GM18505 (cell line): ENCODE results near the gene DYNC2I2.

Source experiments
- ATAC-seq: cut with Tn5 transposase; IDR thresholded peaks from one replicate; pipeline ENCODE4 v1.9.1; 2021; ENCODE audit not compliant: unreplicated experiment
- POLR2A ChIP-seq: IDR thresholded peaks from 4 replicates; pipeline ENCODE4 v1.6.1; 2011; ENCODE audit warnings: borderline replicate concordance; ENCODE audit not compliant: insufficient read depth, insufficient read length; ENCODE audit errors: extremely low read depth

DYNC2I2 gene

GRCh38 chr9:128635266-128636023, 21.2 kb downstream of the DYNC2I2 start:
- TF ChIP-seq POLR2A: no peak
- ATAC-seq: no peak

GRCh38 chr9:128634651-128635262, 21.9 kb downstream of the DYNC2I2 start:
- ATAC-seq: no peak
- TF ChIP-seq POLR2A: no peak

- no peak for TF ChIP-seq POLR2A
- no peak for ATAC-seq
Measured at GRCh38 chr9:128634111-128634510, 22.5 kb downstream of the DYNC2I2 start.

- ATAC-seq: no peak
- TF ChIP-seq POLR2A: no peak
Measured at GRCh38 chr9:128633601-128634000, 23.0 kb downstream of the DYNC2I2 start.

- no peak for TF ChIP-seq POLR2A
- ATAC-seq: no peak
Measured at GRCh38 chr9:128633057-128633456, 23.6 kb downstream of the DYNC2I2 start.

- no peak for TF ChIP-seq POLR2A
- no peak for ATAC-seq
Measured at GRCh38 chr9:128632486-128632885, 24.2 kb downstream of the DYNC2I2 start.

- no peak for ATAC-seq
- TF ChIP-seq POLR2A: no peak
Measured at GRCh38 chr9:128632066-128632465, 24.6 kb downstream of the DYNC2I2 start.

- no peak for ATAC-seq
- TF ChIP-seq POLR2A: no peak
Measured at GRCh38 chr9:128631636-128632035, 25.0 kb downstream of the DYNC2I2 start.

- ATAC-seq: no peak
- TF ChIP-seq POLR2A: no peak
Measured at GRCh38 chr9:128629852-128630545, 26.6 kb downstream of the DYNC2I2 start.

GRCh38 chr9:128629136-128629535, 27.5 kb downstream of the DYNC2I2 start:
- no peak for ATAC-seq
- no peak for TF ChIP-seq POLR2A

GRCh38 chr9:128628471-128629048, 28.1 kb downstream of the DYNC2I2 start:
- no peak for ATAC-seq

GRCh38 chr9:128627906-128628305, 28.7 kb downstream of the DYNC2I2 start:
- ATAC-seq: no peak
- TF ChIP-seq POLR2A: no peak

More at GRCh38 chr9:128628471-128629048, 28.1 kb downstream of the DYNC2I2 start:
- TF ChIP-seq POLR2A: no peak

GRCh38 chr9:128627127-128627715, 29.4 kb downstream of the DYNC2I2 start:
- TF ChIP-seq POLR2A: no peak
- no peak for ATAC-seq

GRCh38 chr9:128626181-128626580, 30.5 kb downstream of the DYNC2I2 start:
- no peak for ATAC-seq
- no peak for TF ChIP-seq POLR2A
